ENCODE results near the gene MRPL37.

DNA sequence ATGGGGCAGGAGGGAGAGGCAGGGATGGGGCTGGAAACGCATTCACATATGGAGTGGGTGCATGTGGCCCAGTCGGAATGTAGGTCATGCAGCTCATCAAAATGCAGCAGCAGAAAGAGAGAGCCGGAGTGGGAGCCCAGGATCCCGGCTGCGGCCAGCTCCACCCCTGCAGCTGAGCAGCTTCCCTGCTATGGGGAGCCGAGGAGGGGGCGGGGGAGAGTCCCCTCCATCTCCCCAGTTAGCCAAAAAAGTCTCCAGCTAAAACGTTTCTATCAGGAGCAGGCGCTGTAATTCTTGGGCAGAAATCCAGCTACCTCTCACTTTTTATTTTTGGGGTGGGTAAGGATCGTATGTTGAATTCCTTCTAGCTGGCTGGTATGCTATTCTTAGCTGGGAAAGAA lies 39.7 kb downstream of the MRPL37 start:
- TF ChIP-seq, protein P1, sequence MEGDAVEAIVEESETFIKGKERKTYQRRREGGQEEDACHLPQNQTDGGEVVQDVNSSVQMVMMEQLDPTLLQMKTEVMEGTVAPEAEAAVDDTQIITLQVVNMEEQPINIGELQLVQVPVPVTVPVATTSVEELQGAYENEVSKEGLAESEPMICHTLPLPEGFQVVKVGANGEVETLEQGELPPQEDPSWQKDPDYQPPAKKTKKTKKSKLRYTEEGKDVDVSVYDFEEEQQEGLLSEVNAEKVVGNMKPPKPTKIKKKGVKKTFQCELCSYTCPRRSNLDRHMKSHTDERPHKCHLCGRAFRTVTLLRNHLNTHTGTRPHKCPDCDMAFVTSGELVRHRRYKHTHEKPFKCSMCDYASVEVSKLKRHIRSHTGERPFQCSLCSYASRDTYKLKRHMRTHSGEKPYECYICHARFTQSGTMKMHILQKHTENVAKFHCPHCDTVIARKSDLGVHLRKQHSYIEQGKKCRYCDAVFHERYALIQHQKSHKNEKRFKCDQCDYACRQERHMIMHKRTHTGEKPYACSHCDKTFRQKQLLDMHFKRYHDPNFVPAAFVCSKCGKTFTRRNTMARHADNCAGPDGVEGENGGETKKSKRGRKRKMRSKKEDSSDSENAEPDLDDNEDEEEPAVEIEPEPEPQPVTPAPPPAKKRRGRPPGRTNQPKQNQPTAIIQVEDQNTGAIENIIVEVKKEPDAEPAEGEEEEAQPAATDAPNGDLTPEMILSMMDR (conservative IDR thresholded peaks at IDR 0.05 in 1 of 2, IDR thresholded peaks at IDR 0.05 in 1 of 2; ENCODE audit: extremely low read depth in 1 of 2, insufficient read depth in 1 of 2, low read depth in 1 of 2, low read length in 2 of 2) = no peak
- TF ChIP-seq EZH2 (IDR thresholded peaks at IDR 0.05; ENCODE audit: borderline replicate concordance, low read length) = no peak

Data from mammary epithelial cell (primary cell).